NCI-H2081 (cell line): ENCODE measurements around the gene SLC22A1.
"Not testable (repeated sequence)": the region's sequence is repeated elsewhere in the genome, so short reads cannot be mapped to it uniquely, and the experiment has no call there.

ENCODE experiments used
- DNase-seq, 2 experiments: peaks; one replicate each; lab custom pipeline; 2025; lab: John Stamatoyannopoulos, UW

Gene SLC22A1

DNA sequence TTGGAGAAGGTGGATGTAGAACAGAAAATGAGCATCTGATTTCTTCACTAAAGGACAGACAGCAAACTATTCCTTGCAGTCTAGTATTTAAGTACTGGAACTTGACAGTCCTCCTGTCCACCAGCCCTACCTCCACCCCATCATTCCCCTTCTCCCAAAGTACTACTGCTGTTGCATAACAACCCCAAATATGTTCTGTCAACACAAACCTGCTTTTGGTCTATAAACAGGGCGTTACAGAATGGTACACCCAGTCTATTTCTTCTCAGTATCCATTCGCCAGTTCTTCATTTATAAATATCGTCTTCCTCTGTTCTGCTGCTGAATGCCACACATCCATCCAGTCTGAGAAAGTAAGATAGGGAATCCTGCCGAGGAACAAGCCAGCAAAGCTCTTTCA lies 27.7 kb upstream of the SLC22A1 start:
- no peak for DNase-seq

DNA sequence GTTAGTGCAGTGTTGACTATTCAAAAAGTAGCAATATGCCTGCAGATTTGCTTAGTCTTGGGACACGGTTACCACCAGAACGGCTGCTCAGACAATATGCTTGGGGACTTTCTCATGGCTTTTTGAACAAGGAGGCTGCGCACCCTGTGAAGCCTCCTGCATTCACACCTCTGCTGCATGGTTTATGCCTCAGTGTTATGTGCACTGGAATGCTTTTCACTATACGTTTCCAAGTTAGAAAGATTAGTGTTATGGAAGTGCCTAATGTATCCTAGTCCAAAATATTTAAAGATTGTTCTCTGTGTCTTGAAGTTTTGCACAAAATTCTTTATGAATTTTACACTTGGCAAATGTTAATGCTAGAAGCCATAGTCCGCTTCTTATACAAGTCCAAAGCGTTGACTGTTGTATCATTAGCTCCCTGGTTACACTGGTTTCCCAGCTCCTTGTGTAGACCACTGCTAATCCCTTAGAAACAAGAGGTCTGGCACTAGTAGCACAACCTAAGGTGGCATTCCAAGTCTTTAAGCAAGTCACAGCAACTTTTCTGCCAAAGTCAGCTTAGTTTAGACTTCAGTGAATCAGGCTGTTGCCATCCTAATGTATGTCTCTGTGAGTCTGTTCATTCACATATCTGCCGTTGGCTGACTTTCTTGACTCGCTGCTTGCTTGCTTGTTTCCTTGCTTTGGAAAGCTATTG lies 26.3 kb upstream of the SLC22A1 start:
- DNase-seq, result no peak

DNA sequence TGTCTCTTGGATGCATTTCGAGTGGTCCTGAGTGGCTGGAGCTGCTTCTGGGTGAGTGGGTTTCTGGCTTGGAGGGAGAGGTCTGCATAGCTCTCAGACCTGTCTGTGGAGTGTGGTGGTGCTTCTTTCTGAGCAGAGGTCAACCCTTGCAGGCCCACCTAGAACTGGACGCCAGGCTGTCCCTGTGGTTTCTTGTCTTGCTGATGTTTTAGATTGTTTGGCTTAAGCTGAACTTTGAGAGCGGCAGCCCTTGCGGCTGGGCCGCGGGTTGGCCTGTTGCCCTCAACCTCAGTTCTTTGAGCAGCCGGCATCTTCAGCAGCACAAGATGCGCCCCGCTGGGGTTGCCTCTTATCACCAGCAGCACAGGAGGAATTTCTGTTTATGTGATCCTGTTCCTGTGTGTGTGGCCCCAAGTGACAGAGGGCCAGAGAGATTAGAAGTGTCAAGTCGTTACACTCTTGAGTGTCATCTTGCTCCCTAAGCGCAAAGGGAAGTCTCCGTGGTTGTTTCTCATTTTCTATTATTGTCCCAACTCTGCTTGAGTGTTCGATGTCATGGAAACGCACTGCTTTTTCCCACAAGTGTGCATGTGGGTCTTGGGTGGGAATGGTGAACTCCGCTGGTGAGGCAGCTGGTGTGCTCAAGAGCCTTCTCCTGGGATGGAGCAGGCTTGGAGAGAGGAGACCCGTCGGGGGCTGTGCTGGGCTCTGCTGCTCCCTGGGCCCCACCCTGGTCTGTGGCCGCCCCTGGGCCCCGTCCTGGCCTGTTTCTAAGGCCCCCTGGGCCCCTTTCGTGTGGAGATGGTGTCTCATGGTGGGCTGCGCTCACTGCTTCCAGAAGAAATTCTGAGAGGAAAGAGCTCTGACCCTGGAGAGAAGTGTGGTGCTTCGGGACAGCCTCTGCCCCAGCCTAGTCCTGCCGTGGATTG lies 20.1 kb upstream of the SLC22A1 start:
- no peak for DNase-seq

DNA sequence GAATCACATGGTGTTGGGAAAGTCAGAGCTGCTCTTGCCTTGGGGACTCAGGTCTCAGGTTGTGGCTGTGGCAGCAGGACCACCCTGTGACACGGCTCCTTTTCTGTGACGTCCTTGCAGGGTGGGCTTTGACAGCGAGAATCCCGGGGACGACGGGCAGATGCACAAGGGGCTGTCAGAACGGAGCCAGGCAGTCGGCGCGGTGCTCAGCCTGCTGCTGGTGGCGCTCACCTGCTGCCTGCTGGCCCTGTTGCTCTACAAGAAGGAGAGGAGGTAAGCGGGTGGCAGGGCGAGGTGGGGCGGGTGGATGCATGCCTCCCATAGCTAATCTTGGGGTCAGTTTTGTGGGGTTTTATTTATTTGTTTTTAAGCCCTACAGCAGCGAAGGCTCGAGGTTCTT lies 19.2 kb upstream of the SLC22A1 start:
- DNase-seq, result no peak

DNA sequence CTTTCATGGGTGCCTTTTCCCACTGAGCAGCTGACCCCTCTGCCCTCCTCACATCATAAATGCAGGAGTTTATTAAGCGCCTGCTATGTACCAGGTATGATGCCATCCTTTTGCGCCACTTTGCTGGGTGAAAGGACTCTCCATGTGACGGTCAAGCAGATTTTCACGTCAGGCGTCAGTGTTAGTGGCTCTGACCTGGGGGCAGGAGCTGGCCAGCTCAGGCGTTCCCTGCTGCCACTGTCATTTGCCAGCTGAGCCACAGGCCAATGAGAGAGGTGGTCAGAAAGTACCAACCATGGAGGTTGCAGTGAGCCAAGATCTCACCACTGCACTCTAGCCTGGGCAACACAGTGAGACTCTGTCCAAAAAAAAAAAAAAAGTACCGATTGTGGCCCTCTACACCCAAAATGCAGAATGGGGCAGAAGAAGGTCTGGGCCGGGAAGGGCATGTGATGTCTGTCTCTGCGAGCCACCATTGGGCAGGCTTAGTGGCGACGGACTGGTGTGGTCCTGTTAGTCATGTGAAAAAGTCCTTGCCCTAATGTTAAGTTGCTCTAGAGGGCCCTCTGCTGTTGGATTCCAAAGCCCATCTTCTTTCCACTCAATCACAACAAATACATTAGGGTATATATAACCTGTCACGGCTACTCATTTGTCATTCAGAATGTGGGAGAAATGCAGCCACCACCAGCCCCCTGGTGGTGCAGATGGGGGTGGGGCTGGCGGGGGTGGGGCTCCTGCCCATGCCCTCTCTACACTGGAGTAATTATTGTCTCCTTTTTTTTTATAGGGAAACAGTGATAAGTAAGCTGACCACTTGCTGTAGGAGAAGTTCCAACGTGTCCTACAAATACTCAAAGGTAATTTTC lies 18.4 kb upstream of the SLC22A1 start:
- DNase-seq, result no peak

DNA sequence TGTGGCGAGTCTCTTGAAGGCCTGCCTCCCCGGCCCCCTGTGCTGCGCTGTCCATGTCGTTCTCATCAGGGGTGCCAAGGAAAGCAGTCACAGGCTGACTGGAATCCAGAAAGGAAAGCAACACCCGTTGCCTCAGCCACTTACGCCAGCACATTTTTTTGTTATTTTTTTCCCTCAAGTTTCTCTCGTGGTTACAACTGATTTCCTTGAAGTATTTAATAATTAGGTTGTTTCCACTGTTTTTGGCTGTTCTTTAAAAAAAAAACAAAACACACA lies 17.9 kb upstream of the SLC22A1 start:
- no peak for DNase-seq

DNA sequence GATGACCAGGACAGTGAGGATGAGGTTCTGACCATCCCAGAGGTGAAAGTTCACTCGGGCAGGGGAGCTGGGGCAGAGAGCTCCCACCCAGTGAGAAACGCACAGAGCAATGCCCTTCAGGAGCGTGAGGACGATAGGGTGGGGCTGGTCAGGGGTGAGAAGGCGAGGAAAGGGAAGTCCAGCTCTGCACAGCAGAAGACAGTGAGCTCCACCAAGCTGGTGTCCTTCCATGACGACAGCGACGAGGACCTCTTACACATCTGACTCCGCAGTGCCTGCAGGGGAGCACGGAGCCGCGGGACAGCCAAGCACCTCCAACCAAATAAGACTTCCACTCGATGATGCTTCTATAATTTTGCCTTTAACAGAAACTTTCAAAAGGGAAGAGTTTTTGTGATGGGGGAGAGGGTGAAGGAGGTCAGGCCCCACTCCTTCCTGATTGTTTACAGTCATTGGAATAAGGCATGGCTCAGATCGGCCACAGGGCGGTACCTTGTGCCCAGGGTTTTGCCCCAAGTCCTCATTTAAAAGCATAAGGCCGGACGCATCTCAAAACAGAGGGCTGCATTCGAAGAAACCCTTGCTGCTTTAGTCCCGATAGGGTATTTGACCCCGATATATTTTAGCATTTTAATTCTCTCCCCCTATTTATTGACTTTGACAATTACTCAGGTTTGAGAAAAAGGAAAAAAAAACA lies 16.6 kb upstream of the SLC22A1 start:
- DNase-seq, result no peak

DNA sequence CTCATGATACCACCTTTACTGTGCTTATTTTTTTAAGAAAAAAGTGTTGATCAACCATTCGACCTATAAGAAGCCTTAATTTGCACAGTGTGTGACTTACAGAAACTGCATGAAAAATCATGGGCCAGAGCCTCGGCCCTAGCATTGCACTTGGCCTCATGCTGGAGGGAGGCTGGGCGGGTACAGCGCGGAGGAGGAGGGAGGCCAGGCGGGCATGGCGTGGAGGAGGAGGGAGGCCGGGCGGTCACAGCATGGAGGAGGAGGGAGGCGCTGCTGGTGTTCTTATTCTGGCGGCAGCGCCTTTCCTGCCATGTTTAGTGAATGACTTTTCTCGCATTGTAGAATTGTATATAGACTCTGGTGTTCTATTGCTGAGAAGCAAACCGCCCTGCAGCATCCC lies 15.6 kb upstream of the SLC22A1 start:
- DNase-seq, result no peak

DNA sequence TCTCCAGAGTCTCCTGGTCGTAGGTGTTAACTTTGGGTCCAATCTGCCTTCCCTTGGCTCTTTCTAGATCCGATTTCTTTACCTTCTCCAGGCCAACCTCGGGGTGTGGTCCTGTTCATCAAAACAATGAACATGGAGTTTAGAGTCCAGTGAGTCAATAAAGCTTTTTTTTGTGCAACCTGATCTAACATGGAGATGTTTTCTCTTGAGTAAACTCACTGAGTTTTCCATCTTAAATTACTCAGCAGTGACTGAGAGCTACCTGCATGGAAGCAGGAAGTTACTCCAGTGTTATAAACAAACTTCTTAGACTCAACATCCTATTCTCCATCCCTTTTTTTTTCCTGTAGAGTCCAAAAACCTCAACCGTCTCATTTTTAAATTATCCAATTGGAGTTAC lies 14.9 kb upstream of the SLC22A1 start:
- no peak for DNase-seq

DNA sequence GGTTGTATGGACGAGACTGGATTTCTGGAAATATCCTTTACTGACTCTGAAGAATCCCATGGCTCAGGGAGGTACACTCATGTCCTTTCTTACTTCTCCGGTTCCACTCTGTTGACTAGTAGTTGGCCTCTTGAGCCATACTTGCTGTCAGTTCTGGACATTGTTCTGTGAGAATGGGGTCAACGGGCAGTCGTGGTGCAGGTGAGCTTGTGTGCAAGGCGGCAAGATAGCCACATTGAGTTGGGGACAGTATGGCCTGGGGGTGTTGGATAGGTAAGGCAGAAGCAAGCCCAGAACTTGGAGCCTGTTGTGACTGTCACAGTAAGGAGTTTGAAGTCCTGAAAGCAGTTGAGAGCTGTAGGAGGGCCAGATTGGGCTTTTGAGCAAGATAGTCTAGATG lies 13.5 kb upstream of the SLC22A1 start:
- no peak for DNase-seq

DNA sequence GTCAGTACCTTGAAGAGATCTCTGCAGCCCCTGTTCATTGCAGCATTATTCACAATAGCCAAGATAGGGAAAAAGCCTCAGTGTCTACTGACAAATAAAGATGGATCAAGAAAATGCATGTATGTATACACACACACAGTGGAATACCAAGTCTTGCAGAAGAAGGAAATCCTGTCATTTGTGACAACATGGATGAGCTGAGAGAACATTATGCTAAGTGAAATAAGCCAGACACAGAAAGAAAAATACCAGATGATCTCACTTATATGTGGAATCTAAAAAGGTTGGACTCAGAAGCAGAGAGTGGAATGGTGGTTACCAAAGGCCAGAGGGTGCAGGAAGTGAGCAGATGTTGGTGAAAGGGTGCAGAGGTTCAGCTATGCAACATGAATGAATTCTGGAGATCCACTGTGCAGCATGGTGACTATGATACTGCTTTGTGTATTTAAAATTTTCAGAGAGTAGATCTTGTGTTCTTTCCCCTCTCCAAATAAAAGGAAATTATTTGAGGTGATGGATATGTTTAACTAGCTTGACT lies 11.0 kb upstream of the SLC22A1 start:
- DNase-seq, result no peak

DNA sequence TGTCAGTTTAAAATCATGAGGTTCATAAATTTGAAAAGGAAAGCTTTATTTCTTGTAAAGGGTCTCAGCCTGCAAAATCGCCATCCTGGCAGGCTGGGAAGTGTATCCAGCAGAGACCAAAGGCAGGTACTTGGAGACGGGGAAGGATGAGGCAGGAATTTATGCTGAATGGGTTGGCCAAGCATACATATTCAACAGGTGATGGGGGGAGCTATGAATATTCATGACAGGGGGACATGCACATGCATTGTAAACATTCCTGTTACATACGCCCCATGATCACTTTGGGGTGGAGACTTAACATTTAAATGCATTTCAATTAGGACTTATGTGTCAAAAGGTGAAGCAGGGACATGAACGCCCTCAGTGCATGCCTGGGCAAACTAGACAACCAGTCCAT lies 9.8 kb upstream of the SLC22A1 start:
- DNase-seq, result no peak

DNA sequence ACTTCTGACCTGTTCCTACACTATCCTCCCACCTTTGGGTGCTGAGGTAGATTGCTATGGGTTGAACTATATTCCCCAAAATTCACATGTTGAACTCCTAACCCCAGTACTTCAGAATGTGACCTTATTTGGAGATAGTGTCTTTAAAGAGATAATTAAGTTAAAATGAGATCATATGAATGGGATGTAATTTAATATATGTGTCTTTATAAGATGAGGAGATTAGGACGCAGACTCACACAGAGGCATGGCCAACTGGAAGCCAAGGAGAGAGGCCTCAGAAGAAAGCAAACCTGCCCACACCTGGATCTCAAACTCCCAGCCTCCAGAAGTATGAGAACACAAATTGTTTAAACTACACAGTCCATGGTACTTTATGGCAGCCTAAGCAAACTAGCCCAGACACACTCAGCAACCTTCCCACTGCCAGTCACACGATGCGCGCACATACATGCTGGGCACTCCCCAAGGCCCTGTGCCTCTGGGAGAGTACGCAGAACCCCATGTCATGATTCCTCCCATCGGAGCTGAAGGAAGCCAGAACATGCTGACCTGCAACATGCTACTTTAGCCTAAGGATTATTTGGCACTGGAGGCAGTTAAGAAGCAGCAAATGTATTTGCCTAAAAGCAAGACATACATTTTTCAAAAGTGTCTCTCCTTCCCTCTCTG lies 8.9 kb upstream of the SLC22A1 start:
- no peak for DNase-seq

DNA sequence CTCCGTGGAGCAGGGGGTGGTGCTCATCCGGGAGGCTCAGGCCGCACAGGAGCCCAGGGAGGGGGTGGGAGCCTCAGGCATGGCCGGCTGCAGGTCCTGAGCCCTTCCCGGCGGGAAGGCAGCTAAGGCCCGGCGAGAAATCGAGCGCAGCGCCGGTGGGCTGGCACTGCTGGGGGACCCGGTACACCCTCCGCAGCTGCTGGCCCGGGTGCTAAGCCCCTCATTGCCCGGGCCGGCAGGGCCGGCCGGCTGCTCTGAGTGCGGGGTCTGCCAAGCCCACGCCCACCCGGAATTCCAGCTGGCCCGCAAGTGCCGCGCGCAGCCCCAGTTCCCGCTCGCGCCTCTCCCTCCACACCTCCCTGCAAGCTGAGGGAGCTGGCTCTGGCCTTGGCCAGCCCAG lies 7.1 kb upstream of the SLC22A1 start:
- not testable (repeated sequence) for DNase-seq

DNA sequence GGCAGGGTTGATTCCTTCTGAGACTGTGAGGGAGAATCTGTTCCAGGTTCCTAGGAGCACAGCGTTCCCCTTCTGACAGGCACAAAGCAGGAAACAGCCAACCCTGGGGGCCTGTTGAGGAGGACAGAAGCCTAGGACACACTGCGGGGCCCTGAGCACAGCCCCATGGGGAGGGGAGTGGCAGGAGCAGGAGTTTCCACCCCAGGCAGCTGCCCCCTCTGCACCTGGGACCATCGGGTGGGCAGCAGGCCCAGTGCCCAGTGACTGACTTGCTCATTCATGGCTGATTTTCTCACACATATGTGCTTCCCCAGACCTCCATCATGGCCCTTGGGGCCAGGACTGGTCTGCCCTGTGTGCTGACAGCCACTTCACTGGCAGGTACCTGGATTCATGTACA lies 6.2 kb upstream of the SLC22A1 start:
- DNase-seq, result no peak

DNA sequence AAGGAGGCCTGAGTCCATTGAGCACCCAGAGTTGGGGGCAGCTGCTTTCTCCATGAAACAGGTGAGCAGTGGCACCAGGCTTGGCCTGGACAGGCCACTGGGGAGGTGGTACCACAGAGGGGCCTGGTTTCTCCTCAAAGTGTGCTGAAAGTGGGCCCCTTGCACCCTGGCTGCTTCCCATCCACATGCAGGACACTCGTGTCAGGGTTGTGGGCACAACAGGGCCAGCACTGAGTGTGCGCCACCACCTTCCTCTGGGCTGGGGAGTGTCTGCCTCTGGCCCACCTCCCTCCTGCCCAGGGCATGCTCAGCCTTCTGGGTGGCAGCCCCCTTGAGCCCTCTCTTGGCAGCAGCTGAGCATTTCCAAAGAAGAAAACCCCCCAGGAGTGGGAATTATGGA lies 5.2 kb upstream of the SLC22A1 start:
- no peak for DNase-seq

DNA sequence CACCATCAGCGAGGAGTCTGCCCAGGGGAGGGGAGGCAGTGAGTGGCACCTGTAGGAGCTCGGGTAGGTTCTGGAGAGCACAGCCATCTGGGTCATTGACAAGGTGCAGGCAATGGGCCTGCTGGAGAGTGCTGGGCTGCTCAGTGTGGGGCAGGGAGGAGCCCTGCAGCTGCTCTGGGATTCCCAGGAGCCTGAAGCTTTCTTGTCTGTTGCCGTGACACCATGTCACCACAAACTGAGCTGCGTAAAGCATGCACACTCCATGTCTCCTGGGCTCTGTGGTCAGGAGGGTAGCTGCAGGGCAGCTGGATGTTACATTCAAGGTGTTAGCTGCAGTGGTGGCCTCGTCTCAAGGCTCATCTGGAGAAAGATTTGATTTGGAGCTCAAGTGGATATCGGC lies 4.5 kb upstream of the SLC22A1 start:
- DNase-seq, result no peak

DNA sequence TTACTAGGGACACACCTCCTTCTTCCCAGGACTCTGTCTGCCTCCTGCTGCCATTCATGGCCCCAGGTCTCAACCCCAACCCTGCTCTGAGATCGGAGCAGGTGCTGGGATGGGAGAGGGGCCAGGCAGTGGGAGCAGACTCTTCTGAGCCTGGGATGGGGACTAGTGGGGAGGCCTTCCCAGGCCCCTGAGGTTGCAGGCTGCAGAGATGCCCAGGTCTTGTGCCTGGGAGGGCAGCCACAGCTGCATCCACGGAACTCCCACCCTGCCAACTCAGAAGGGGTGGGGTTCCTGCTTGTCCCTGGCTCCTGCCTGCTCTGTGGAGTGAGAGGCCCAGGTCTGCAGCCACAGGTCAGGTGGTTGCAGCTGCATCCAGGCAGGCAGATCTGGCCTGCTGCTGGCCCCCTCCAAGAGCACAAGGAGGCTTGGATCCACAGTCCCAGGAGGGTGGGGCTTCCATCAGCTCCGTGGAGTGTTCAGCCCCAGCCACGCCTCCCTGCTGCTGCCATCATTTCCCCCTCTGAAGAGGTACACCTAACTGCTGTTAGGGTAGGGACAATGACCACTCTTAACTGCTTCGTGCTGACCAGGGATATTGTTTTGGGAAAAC lies 2.9 kb upstream of the SLC22A1 start:
- no peak for DNase-seq

DNA sequence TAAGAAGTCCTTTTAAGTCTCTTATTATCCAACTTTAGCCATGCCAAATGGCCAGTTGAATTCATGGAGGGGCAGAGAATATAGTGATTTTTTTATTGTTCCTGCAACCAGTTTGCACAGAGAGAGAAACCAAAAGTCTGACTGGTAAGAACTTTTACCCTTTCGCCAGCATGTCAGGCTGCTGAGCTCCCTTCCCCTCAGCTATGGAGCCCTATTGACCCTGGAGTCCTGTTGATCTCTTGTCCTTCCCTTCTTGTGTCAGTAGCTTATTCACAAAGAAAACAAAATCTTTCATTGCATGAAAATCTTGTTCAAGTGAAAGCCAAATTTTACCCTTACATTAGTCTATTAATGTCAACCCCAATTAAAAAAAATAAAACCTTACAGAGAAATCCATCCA lies 1.5 kb upstream of the SLC22A1 start:
- DNase-seq, result no peak

DNA sequence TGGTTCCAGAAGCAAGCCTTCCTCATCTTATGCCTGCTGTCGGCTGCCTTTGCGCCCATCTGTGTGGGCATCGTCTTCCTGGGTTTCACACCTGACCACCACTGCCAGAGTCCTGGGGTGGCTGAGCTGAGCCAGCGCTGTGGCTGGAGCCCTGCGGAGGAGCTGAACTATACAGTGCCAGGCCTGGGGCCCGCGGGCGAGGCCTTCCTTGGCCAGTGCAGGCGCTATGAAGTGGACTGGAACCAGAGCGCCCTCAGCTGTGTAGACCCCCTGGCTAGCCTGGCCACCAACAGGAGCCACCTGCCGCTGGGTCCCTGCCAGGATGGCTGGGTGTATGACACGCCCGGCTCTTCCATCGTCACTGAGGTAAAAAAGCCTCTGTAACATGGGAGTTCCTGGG lies 366 bp downstream of the SLC22A1 start:
- DNase-seq, result no peak

DNA sequence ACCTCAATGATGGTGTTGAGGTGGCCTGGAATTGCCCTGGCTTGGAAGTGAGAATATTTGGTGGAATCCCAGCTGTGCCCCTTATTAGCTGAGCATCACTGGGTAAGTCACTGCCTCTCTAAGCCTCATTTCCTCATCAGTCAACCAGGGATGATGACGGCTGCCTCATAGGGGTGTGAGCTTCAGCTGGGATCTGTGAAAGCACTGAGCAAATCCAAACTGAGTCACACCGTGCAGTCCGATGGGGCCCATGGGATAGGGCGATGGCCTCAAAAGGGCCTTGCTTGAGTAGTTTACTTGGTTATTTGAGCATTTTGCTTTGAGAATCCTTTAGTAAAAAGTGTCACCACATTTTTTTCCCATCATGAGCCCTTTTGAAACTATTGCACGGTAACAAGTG lies 1.1 kb downstream of the SLC22A1 start:
- DNase-seq, result no peak
